Endothelial cell of umbilical vein (primary cell): Measurements from ENCODE around the gene DGLUCY. TPM values are rescaled to one million over a fixed set of nuclear protein-coding genes. Genes with fewer than 3 reads are reported as not detected.
"Not testable (repeated sequence)": the region's sequence is repeated elsewhere in the genome, so short reads cannot be mapped to it uniquely, and the experiment has no call there.

Experiments
- BruUV-seq: library from RNA; stranded (reverse); fragments of 400-500 nt; replicated peaks from 2 replicates; lab custom pipeline; 2021; lab: Mats Ljungman, UMichigan
- CTCF ChIA-PET: fragments of 300-600, 350-600 bp; sonication (Branson Sonifier 250); formaldehyde crosslinking; loops from one replicate; lab custom pipeline; 2021; ENCODE audit warnings: antibody characterized with exemption, inconsistent platforms; lab: Charles Lee
- POLR2A ChIA-PET: fragments of 300-600, 350-600 bp; sonication (Branson Sonifier 250); formaldehyde crosslinking; loops from one replicate; lab custom pipeline; 2021; ENCODE audit warnings: antibody characterized with exemption, inconsistent platforms; lab: Charles Lee
- DNase-seq: peaks from one replicate; pipeline ENCODE4 v3.0.0-alpha.2; 2011; ENCODE audit warnings: low read depth, low spot score
- FAIRE-seq: peaks from 2 replicates; lab custom pipeline; 2011; peaks lifted over from hg19 to GRCh38; lab: Jason Lieb, UNC
- H2AFZ ChIP-seq: 2 replicates; pipeline ENCODE4 v1.6.0; 2012; ENCODE audit warnings: low read depth, low read length, control low read depth, inconsistent platforms
- H3K27ac ChIP-seq: 2 replicates; pipeline ENCODE4 v1.5.1; 2011; ENCODE audit warnings: low read depth, mild to moderate bottlenecking, control low read depth, low read length, moderate library complexity; ENCODE audit not compliant: insufficient read depth
- H3K27me3 ChIP-seq, 2 experiments: 2 replicates each; pipeline versions ENCODE4 v1.6.0 to v1.6.1; 2011; ENCODE audit warnings: low read length in 2 of 2, mixed read lengths in 1 of 2; ENCODE audit not compliant: control insufficient read depth in 2 of 2, insufficient read depth in 2 of 2
- H3K36me3 ChIP-seq, 2 experiments: 2 replicates in 1 of 2; 3 replicates in 1 of 2; pipeline ENCODE4 v1.5.1; 2011; ENCODE audit warnings: low read length in 2 of 2, mild to moderate bottlenecking in 1 of 2, moderate library complexity in 1 of 2; ENCODE audit not compliant: control insufficient read depth in 2 of 2, insufficient read depth in 2 of 2; ENCODE audit errors: extremely low read depth in 1 of 2
- H3K4me1 ChIP-seq: 3 replicates; pipeline ENCODE4 v1.5.1; 2011; ENCODE audit warnings: mild to moderate bottlenecking, low read length; ENCODE audit not compliant: control insufficient read depth, insufficient read depth; ENCODE audit errors: extremely low read depth
- H3K4me2 ChIP-seq: 2 replicates; pipeline ENCODE4 v1.6.1; 2011; ENCODE audit warnings: low read length, control low read depth, mixed read lengths; ENCODE audit not compliant: insufficient read depth
- H3K4me3 ChIP-seq, 3 experiments: fragments of 200-600 bp in 1 of 3; sonication (generic), shearing (Covaris generic) in 1 of 3; replicated peaks in 1 of 3; 2 replicates each; pipeline ENCODE4 v1.5.1; 2011 to 2016; ENCODE audit warnings: control low read depth in 3 of 3, low read length in 3 of 3, mild to moderate bottlenecking in 2 of 3, inconsistent platforms in 1 of 3, low read depth in 1 of 3, moderate library complexity in 1 of 3; ENCODE audit not compliant: insufficient read depth in 1 of 3
- H3K79me2 ChIP-seq: 2 replicates; pipeline ENCODE4 v1.6.0; 2012; ENCODE audit warnings: low read length, inconsistent platforms; ENCODE audit not compliant: control insufficient read depth, insufficient read depth
- H3K9ac ChIP-seq: replicated peaks from 2 replicates; pipeline ENCODE3; 2011; ENCODE audit warnings: low read length, control low read depth; ENCODE audit not compliant: insufficient read depth; ENCODE audit errors: extremely low read depth
- H3K9me1 ChIP-seq: replicated peaks from 3 replicates; pipeline ENCODE4 v1.6.0; 2011; ENCODE audit warnings: mild to moderate bottlenecking, low read length; ENCODE audit not compliant: control insufficient read depth, insufficient read depth; ENCODE audit errors: extremely low read depth
- H3K9me3 ChIP-seq: replicated peaks from 2 replicates; pipeline ENCODE4 v1.5.1; 2012; ENCODE audit warnings: low read length, inconsistent platforms; ENCODE audit not compliant: control insufficient read depth, insufficient read depth
- H4K20me1 ChIP-seq: replicated peaks from 2 replicates; pipeline ENCODE3; 2011; ENCODE audit warnings: mild to moderate bottlenecking, low read length; ENCODE audit not compliant: control insufficient read depth, insufficient read depth; ENCODE audit errors: extremely low read depth
- EZH2 ChIP-seq: IDR thresholded peaks from 2 replicates; pipeline ENCODE4 v1.6.1; 2012; ENCODE audit warnings: borderline replicate concordance, low read depth, mild to moderate bottlenecking, moderate library complexity, low read length, inconsistent platforms; ENCODE audit not compliant: severe bottlenecking
- FOS ChIP-seq: IDR thresholded peaks from 2 replicates; pipeline ENCODE4 v1.6.1; 2011; ENCODE audit warnings: mild to moderate bottlenecking, low read length, moderate library complexity, borderline replicate concordance; ENCODE audit not compliant: insufficient read depth
- GATA2 ChIP-seq: IDR thresholded peaks from 2 replicates; pipeline ENCODE4 v1.7.0; 2011; ENCODE audit warnings: low read depth, mild to moderate bottlenecking, moderate library complexity, mixed read lengths, low read length; ENCODE audit not compliant: insufficient read length, insufficient read depth
- JUN ChIP-seq: IDR thresholded peaks from 2 replicates; pipeline ENCODE4 v1.6.1; 2011; ENCODE audit warnings: borderline replicate concordance, low read depth; ENCODE audit not compliant: insufficient read length, insufficient read depth
- MYC ChIP-seq: IDR thresholded peaks from one replicate; pipeline ENCODE4 v1.6.1; 2011; ENCODE audit warnings: mild to moderate bottlenecking, low read depth, low read length
- POLR2A ChIP-seq: IDR thresholded peaks from 2 replicates; pipeline ENCODE4 v1.6.1; 2012; ENCODE audit warnings: low read depth, mild to moderate bottlenecking, control low read depth, low read length
- POLR2AphosphoS5 ChIP-seq: IDR thresholded peaks from 2 replicates; pipeline ENCODE4 v1.6.1; 2012; ENCODE audit warnings: low read depth, mild to moderate bottlenecking, control low read depth, low read length, moderate library complexity; ENCODE audit not compliant: insufficient read depth
- dilution Hi-C: fragments of 300-500 bp; cut with MboI; formaldehyde crosslinking; loops from one replicate; pipeline ENCODE4 v1.15.0; 2019; ENCODE audit warnings: low sequenced_read_pairs; ENCODE audit not compliant: extremely low pct_ligation_motif_present
- intact Hi-C: fragments of 100-400 bp; cut with micrococcal nuclease; formaldehyde crosslinking; loops from one replicate; pipeline ENCODE4 v1.10.0; 2022
- polyA plus RNA-seq, 4 experiments: library from polyadenylated mRNA; depleted of rRNA in 3 of 4; stranded (reverse) in 3 of 4; unstranded in 1 of 4; fragments of >200 nt; gene quantifications; 2 replicates each; pipeline versions ENCODE4 v1.2.1 to v1.2.3, GENCODE V29; 2011 to 2012; ENCODE audit warnings: missing spikeins in 1 of 4
- total RNA-seq: library from RNA; stranded (reverse); gene quantifications from 2 replicates; pipeline ENCODE4 v1.2.3, GENCODE V29; 2021
- TF ChIP-seq, protein P1 (sequence below): IDR thresholded peaks from 2 replicates; pipeline ENCODE4 v1.6.1; 2011; ENCODE audit not compliant: insufficient read depth, insufficient read length
- TF ChIP-seq, protein P2 (sequence below), 2 donors: IDR thresholded peaks; 1 replicate in 1 of 2; 2 replicates in 1 of 2; pipeline ENCODE4 v1.5.1; 2011; ENCODE audit warnings: low read length in 2 of 2, mild to moderate bottlenecking in 2 of 2, moderate library complexity in 2 of 2, control low read depth in 1 of 2, inconsistent platforms in 1 of 2, low read depth in 1 of 2; ENCODE audit not compliant: insufficient read depth in 1 of 2; ENCODE audit errors: extremely low read depth in 1 of 2

Gene DGLUCY
- total and polyA plus RNA-seq, 2 donors (not counting 3 experiments of a cell fraction or from before 2014, with no cell fraction given), result 40.9 to 65.6 TPM

DNA sequence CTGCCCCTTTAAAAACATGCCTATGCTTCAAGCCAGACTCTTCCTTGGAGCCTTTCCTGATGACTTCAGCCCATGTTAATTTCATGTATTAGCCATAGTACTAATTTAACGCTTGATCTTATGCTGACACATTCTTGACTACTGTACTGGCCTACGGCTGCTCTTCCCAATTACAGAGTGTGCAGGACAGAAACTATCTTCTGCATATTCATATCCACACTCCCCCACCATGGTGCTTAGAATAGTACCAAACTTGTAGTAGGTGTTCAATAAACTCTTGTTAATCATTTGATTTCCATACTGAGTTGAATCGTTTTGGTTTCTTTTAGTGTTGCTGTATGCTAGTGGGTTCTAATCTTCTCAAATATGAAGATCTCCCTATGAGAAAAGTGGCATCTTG, 21.8 kb upstream of the DGLUCY start:
- Histone ChIP-seq H3K27ac (no peak overlapping the region), H3K9ac (no peak overlapping the region), H2AFZ (no peak overlapping the region), H3K36me3 (no peaks in the 10 kb centered on the region), H3K9me1 (no peaks in the 10 kb centered on the region), H3K27me3 (peaks cover 0 to 3% of the 10 kb centered on the region in 2 experiments), H3K4me1 (no peaks in the 10 kb centered on the region), H3K4me2 (no peak overlapping the region), H4K20me1 (no peaks in the 10 kb centered on the region), H3K9me3 (no peaks in the 10 kb centered on the region), H3K4me3 (no peak overlapping the region), H3K79me2 (no peaks in the 10 kb centered on the region)
- CTCF ChIA-PET, result no interaction called here
- no TSS peak for BruUV-seq
- no peak for DNase-seq
- TF ChIP-seq JUN, result no peak
- TF ChIP-seq MYC, result no peak
- TF ChIP-seq, protein P1, sequence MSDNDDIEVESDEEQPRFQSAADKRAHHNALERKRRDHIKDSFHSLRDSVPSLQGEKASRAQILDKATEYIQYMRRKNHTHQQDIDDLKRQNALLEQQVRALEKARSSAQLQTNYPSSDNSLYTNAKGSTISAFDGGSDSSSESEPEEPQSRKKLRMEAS, result no peak
- TF ChIP-seq POLR2AphosphoS5, result no peak
- TF ChIP-seq, protein P2, sequence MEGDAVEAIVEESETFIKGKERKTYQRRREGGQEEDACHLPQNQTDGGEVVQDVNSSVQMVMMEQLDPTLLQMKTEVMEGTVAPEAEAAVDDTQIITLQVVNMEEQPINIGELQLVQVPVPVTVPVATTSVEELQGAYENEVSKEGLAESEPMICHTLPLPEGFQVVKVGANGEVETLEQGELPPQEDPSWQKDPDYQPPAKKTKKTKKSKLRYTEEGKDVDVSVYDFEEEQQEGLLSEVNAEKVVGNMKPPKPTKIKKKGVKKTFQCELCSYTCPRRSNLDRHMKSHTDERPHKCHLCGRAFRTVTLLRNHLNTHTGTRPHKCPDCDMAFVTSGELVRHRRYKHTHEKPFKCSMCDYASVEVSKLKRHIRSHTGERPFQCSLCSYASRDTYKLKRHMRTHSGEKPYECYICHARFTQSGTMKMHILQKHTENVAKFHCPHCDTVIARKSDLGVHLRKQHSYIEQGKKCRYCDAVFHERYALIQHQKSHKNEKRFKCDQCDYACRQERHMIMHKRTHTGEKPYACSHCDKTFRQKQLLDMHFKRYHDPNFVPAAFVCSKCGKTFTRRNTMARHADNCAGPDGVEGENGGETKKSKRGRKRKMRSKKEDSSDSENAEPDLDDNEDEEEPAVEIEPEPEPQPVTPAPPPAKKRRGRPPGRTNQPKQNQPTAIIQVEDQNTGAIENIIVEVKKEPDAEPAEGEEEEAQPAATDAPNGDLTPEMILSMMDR (IDR thresholded peaks at IDR 0.05; ENCODE audit: extremely low read depth in 1 of 2, insufficient read depth in 1 of 2, low read depth in 1 of 2, low read length in 2 of 2), result no peak
- TF ChIP-seq GATA2, result no peak
- no peak for TF ChIP-seq FOS
- no peak for TF ChIP-seq POLR2A
- TF ChIP-seq EZH2, result no peak
- intact Hi-C loops, result no loop called here
- FAIRE-seq, result no peak
- dilution Hi-C loops, result no loop called here
- POLR2A ChIA-PET, result no interaction called here

DNA sequence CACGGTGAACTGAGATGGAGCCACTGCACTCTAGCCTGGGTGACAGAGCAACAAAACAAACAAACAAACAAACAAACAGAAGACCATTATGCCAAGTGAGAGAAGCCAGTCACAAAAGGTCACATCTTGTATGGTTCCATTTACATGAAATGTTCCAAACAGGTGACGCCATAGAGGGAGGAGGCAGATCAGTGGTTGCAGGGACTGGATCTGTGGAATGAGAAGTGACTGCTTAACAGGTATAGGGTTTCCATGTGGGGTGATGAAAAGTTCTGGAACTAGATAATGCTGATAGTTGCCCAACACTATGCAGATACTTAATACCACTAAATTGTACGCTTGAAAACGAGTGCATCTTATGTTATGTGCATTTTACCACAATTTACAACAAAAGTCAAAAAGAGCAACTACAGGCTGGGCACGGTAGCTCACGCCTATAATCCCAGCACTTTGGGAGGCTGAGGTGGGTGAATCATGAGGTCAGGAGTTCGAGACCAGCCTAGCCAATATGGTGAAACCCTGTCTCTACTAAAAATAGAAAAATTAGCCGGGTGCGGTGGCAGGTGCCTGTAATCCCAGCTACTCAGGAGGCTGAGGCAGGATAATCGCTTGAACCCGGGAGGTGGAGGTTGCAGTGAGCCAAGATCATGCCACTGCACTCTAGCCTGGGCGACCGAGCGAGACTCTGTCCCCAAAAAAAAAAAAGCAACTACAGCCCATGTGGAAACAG, 20.0 kb upstream of the DGLUCY start:
- H3K4me2 ChIP-seq, H3K4me1 ChIP-seq, dilution Hi-C loops, H3K27me3 ChIP-seq, H3K9me1 ChIP-seq, FAIRE-seq, POLR2A ChIA-PET, H3K9me3 ChIP-seq, CTCF ChIA-PET, H3K27ac ChIP-seq, intact Hi-C loops, H3K4me3 ChIP-seq, BruUV-seq, DNase-seq, H2AFZ ChIP-seq, H3K79me2 ChIP-seq, H4K20me1 ChIP-seq, H3K9ac ChIP-seq, H3K36me3 ChIP-seq: not testable (repeated sequence)
